A549 treated with AZD9567 at 1 μM for 4 hours (cell line): ENCODE data around the gene CRACDL. TPM values are rescaled to one million over a fixed set of nuclear protein-coding genes. Genes with fewer than 3 reads are reported as not detected.

Experiments
- total RNA-seq: library from RNA; stranded (reverse); fragments of 200-300 nt; extraction: Qiagen RNA extraction; gene quantifications from 5 replicates; pipeline ENCODE4 v1.2.3, GENCODE V29; 2022; ENCODE audit not compliant: insufficient read depth

The CRACDL gene
- total RNA-seq = 0.66 to 3.1 TPM (median 2.9 TPM) in 5 replicates

GRCh38 chr2:98935777-98936352, at the start of gene CRACDL:
Gene CRACDL (minus strand): TSS chr2:98936225. CDS start chr2:98846800, 89,425 bp downstream.

Other genes with a start within 250 kb of the CRACDL start
- 1.8 to 2.9 TPM (median 2.4 TPM) in 5 replicates for gene MGAT4A, start 205.1 kb downstream of the CRACDL start, total RNA-seq
- gene C2orf15, start 205.5 kb upstream of the CRACDL start, total RNA-seq = 0.42 to 0.70 TPM (median 0.54 TPM) in 4 of 5 replicates, not detected in the other
- gene TSGA10, start 218.7 kb upstream of the CRACDL start, total RNA-seq = 2.3 to 6.0 TPM (median 4.5 TPM) in 5 replicates
- 3.5 to 4.2 TPM (median 4.0 TPM) in 5 replicates for gene LIPT1, start 218.7 kb upstream of the CRACDL start, total RNA-seq
- 23.9 to 27.5 TPM (median 25.1 TPM) in 5 replicates for gene MITD1, start 244.8 kb upstream of the CRACDL start, total RNA-seq
- 31.1 to 67.7 TPM (median 34.1 TPM) in 5 replicates for gene MRPL30, start 245.0 kb upstream of the CRACDL start, total RNA-seq